Esophagus squamous epithelium (tissue), 5 donors: ENCODE data around the gene S100A11. TPM values are rescaled to one million over a fixed set of nuclear protein-coding genes. Genes with fewer than 3 reads are reported as not detected.
"Not testable (repeated sequence)": the region's sequence is repeated elsewhere in the genome, so short reads cannot be mapped to it uniquely, and the experiment has no call there.

ENCODE experiments used
- DNase-seq: peaks from one replicate; lab custom pipeline; 2025; lab: John Stamatoyannopoulos, UW
- H3K27ac ChIP-seq, 4 donors: fragments of 200-600 bp; sonication (generic); one replicate each; pipeline ENCODE4 v1.5.1; 2016 to 2019; ENCODE audit warnings: mild to moderate bottlenecking in 1 of 4
- H3K27me3 ChIP-seq, 4 donors: fragments of 200-600 bp; sonication (generic); 1 replicate in 3 of 4; 2 replicates in 1 of 4; pipeline versions ENCODE4 v1.5.1 to v1.6.0; 2017 to 2021; ENCODE audit warnings: antibody characterized with exemption in 1 of 4
- H3K36me3 ChIP-seq, 3 donors: fragments of 200-600 bp; sonication (generic); one replicate each; pipeline ENCODE4 v1.5.1; 2016 to 2019
- H3K4me1 ChIP-seq, 3 donors: fragments of 200-600 bp; sonication (generic); one replicate each; pipeline ENCODE4 v1.5.1; 2017 to 2019
- H3K4me3 ChIP-seq, 4 donors: fragments of 200-600 bp; sonication (generic); 1 replicate in 3 of 4; 2 replicates in 1 of 4; pipeline ENCODE4 v1.5.1; 2016 to 2019; ENCODE audit warnings: mild to moderate bottlenecking in 2 of 4, moderate library complexity in 1 of 4
- H3K9me3 ChIP-seq, 3 donors: fragments of 200-600 bp; sonication (generic); one replicate each; pipeline ENCODE4 v1.5.1; 2016 to 2019
- CTCF ChIP-seq, 6 experiments: fragments of 450-650 bp in 4 of 6; fragments of 200-600 bp in 2 of 6; sonication (generic) in 2 of 6; IDR thresholded peaks; one replicate each; pipeline ENCODE4 v1.5.1; 2016 to 2019; ENCODE audit warnings: antibody characterized with exemption in 6 of 6, mild to moderate bottlenecking in 4 of 6, moderate library complexity in 4 of 6
- POLR2A ChIP-seq, 4 donors: fragments of 450-650 bp; IDR thresholded peaks; one replicate each; pipeline ENCODE4 v1.6.1; 2017; ENCODE audit warnings: antibody characterized with exemption in 4 of 4, mild to moderate bottlenecking in 4 of 4, moderate library complexity in 3 of 4
- WGBS, 2 donors: methylation state at CpG; one replicate each; pipeline ENCODE4 v1.1.5; 2018; 5-methylcytosine and 5-hydroxymethylcytosine counted together
- intact Hi-C: fragments of 100-400 bp; cut with DNase I; formaldehyde crosslinking; loops from one replicate; pipeline ENCODE4 v1.15.0; 2022
- total RNA-seq, 4 donors: library from RNA; depleted of rRNA; stranded (reverse); fragments of >200 nt; gene quantifications; one replicate each; pipeline ENCODE4 v1.1.0, GENCODE V29; 2016
- donor health status: DM: yes; HTN: yes; CAD: no.

S100A11 gene
- total RNA-seq = 1,000 to 10,000 TPM in 3 of 4 donors, 100 to 1,000 TPM in 1; 900 to 2,319 (median 1,590) TPM

- H3K27ac ChIP-seq = peak within 1 kb of the TSS; percentile 92 to 99 (median 97)
- peak; percentile 27 for DNase-seq
- H3K4me1 ChIP-seq = peaks cover 23 to 79% (median 29%) of the 10 kb centered on the region in 3 donors
- H3K4me3 ChIP-seq = peak within 1 kb of the TSS; percentile 62 to 84 (median 77)
- no peaks in the 10 kb centered on the region for H3K9me3 ChIP-seq
- H3K27me3 ChIP-seq = no peaks in the 10 kb centered on the region
- WGBS, 2 donors = 1% methylated on average over 43 to 46 of the region's 53 CpGs
- peaks cover 19 to 28% (median 23%) of the 10 kb centered on the region in 3 donors for H3K36me3 ChIP-seq
- no peak for TF ChIP-seq CTCF (IDR thresholded peaks at IDR 0.05)
- peak in 3 of 4 donors; percentile 91 to 97 (median 94) for TF ChIP-seq POLR2A (IDR thresholded peaks at IDR 0.05)
- intact Hi-C loops = no loop called here
These were observed at the start of gene S100A11 for GRCh38 chr1:152036267-152037216. Gene S100A11, minus strand, starts transcription at chr1:152037004. Its CDS starts 89 bp downstream, at chr1:152036915.

GRCh38 chr1:152084853-152085252, 48.0 kb upstream of the S100A11 start:
- Histone ChIP-seq H3K27ac (no peak overlapping the region), H3K36me3 (no peaks in the 10 kb centered on the region), H3K4me1 (no peaks in the 10 kb centered on the region), H3K27me3 (peaks cover 0 to 48% (median 0%) of the 10 kb centered on the region in 4 donors), H3K9me3 (no peaks in the 10 kb centered on the region), H3K4me3 (no peak overlapping the region)
- 38 to 73% methylated on average over 1 of the region's 1 CpG for WGBS, 2 donors
- TF ChIP-seq CTCF (IDR thresholded peaks at IDR 0.05) (no peak), POLR2A (IDR thresholded peaks at IDR 0.05) (no peak)
- intact Hi-C loops = no loop called here
- no peak for DNase-seq

GRCh38 chr1:152081026-152081425, 44.2 kb upstream of the S100A11 start:
- H3K27ac ChIP-seq, H3K9me3 ChIP-seq, H3K4me3 ChIP-seq, H3K36me3 ChIP-seq, H3K4me1 ChIP-seq, DNase-seq, intact Hi-C loops: not testable (repeated sequence)
- peaks cover 0 to 45% (median 0%) of the 10 kb centered on the region in 4 donors for H3K27me3 ChIP-seq
- 76% methylated on average over 4 of the region's 17 CpGs; no CpG with 5 or more reads in 1 of the 2 donors for WGBS, 2 donors

GRCh38 chr1:152080494-152080893, 43.7 kb upstream of the S100A11 start:
- H3K4me1 ChIP-seq, intact Hi-C loops, H3K36me3 ChIP-seq, H3K9me3 ChIP-seq, H3K27ac ChIP-seq, H3K4me3 ChIP-seq, DNase-seq: not testable (repeated sequence)
- peaks cover 0 to 46% (median 0%) of the 10 kb centered on the region in 4 donors for H3K27me3 ChIP-seq
- WGBS, 2 donors = 87 to 91% methylated on average over 14 to 17 of the region's 17 CpGs

- intact Hi-C loops = no loop called here
- H3K27ac ChIP-seq = no peak overlapping the region
- H3K4me1 ChIP-seq = no peaks in the 10 kb centered on the region
- no peak for DNase-seq
- no peak overlapping the region for H3K4me3 ChIP-seq
- H3K27me3 ChIP-seq = peaks cover 0 to 50% (median 0%) of the 10 kb centered on the region in 4 donors
- H3K36me3 ChIP-seq = no peaks in the 10 kb centered on the region
- TF ChIP-seq CTCF (IDR thresholded peaks at IDR 0.05) = no peak
- no peak for TF ChIP-seq POLR2A (IDR thresholded peaks at IDR 0.05)
- H3K9me3 ChIP-seq = no peaks in the 10 kb centered on the region
- no CpG with 5 or more reads among the region's 24 CpGs for WGBS, 2 donors
These were observed 42.1 kb upstream of the S100A11 start for GRCh38 chr1:152078831-152079441.

- DNase-seq = no peak
- Histone ChIP-seq H3K4me1 (no peaks in the 10 kb centered on the region), H3K27ac (no peak overlapping the region), H3K36me3 (no peaks in the 10 kb centered on the region), H3K9me3 (no peaks in the 10 kb centered on the region), H3K27me3 (peaks cover 0 to 73% (median 0%) of the 10 kb centered on the region in 4 donors), H3K4me3 (no peak overlapping the region)
- intact Hi-C loops = no loop called here
- TF ChIP-seq POLR2A (IDR thresholded peaks at IDR 0.05) (no peak), CTCF (IDR thresholded peaks at IDR 0.05) (no peak)
- WGBS, 2 donors = 67 to 74% methylated on average over 3 of the region's 3 CpGs
These were observed 35.5 kb upstream of the S100A11 start for GRCh38 chr1:152072311-152072710.
